ENCODE data around the gene CTU2. TPM values are rescaled to one million over a fixed set of nuclear protein-coding genes. Genes with fewer than 3 reads are reported as not detected.

CTU2 gene
- total and polyA plus RNA-seq, 2 donors (not counting 1 experiment from before 2014, with no cell fraction given) = 7.6 to 11.9 TPM

DNA sequence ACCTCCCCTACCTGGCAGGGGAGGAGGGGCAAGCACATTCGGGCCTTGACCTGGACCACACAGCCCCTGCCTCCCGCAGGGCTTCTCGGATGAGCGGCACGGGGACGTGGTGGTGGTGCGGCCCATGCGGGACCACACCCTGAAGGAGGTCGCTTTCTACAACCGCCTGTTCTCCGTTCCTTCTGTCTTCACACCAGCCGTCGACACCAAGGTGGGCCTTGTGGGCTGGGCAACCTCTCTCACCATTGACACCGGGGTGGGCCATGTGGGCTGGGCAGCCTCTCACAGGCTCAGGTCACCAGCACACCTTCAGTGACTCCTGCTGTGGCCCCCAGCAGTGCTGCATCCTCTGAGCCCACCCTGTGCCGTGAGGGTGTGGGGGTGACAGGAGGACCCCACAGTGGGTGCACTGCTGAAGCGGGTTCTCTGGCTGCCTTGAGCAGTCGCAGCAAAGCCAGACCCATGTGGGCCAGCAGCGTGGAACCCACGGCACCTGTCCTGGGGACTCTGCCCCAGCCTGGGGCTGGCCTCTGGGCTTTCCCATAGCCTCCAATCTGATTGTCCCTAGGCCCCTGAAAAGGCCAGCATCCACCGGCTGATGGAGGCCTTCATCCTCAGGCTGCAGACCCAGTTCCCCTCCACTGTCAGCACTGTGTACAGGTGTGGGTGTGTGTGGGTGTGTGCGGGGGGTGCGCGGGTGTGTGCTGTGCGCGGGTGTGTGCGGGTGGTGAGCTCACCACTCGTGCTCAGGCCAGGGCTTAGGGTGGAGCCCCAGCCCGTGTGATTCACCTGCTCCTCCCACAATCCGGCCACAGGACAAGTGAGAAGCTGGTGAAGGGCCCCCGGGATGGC lies 7.5 kb downstream of the CTU2 start:
- peak; percentile 28 to 33 for DNase-seq (ENCODE audit: low read depth in 2 of 2)
- no peaks in the 10 kb centered on the region for H3K27me3 ChIP-seq (ENCODE audit: control insufficient read depth, insufficient read depth, low read length)

DNA sequence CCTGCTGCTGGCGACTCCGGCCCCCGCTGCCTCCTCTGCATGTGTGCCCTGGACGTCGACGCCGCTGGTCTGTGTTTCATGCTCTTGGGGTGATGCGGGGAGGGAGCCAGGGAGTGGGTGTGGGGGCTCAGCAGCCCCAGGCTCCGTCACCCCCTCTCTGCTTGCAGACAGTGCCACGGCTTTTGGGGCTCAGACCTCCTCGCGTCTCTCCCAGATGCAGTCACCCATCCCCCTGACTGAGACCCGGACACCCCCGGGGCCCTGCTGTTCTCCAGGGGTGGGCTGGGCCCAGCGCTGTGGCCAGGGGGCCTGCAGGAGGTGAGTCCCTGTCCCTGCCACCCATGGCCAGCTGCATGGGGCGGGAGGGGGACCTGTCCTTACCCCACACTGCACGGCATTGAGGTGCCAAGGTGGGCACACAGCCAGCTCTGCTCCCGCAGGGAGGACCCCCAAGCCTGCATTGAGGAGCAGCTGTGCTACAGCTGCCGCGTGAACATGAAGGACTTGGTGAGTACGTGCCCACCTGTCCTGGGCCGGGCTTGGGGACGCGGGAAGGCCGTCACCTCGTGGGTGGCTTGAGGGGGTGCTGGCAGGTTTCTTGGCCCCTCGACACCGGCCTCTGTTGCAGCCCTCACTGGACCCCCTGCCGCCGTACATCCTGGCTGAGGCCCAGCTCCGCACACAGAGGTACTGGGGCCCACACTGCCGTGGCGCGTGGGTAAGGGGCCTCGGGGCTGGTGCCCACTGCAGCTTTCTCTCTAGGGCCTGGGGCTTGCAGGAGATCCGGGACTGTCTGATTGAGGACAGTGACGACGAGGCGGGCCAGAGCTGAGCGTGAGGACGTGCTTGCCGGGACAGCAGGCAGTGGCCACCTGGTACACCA lies 8.4 kb downstream of the CTU2 start:
- Histone ChIP-seq H3K79me2 (ENCODE audit: control insufficient read depth, insufficient read depth, low read length) (peaks cover 3% of the 10 kb centered on the region), H4K20me1 (ENCODE audit: control insufficient read depth, extremely low read depth, insufficient read depth, low read length) (no peaks in the 10 kb centered on the region)

More for the DNA sequence above, 7.5 kb downstream of the CTU2 start:
- H3K4me3 ChIP-seq (replicated peaks in 1 of 4; ENCODE audit: control extremely low read depth in 1 of 4, insufficient read depth in 1 of 4, low read depth in 3 of 4, low read length in 4 of 4) = no peak overlapping the region
- H3K27ac ChIP-seq (ENCODE audit: insufficient read depth, low read length) = no peak overlapping the region
- H3K4me1 ChIP-seq (ENCODE audit: control insufficient read depth, extremely low read depth, insufficient read depth, low read length) = no peaks in the 10 kb centered on the region
- H3K9me3 ChIP-seq (ENCODE audit: control insufficient read depth, insufficient read depth, low read depth, low read length) = no peaks in the 10 kb centered on the region
- H3K9ac ChIP-seq (ENCODE audit: insufficient read depth, low read length) = no peak overlapping the region
- no peak overlapping the region for H3K4me2 ChIP-seq (ENCODE audit: extremely low read depth, insufficient read depth, low read length)
- H3K79me2 ChIP-seq (ENCODE audit: control insufficient read depth, insufficient read depth, low read length) = peaks cover 7% of the 10 kb centered on the region
- peaks cover 37% of the 10 kb centered on the region for H3K36me3 ChIP-seq (ENCODE audit: control insufficient read depth, insufficient read depth, low read length)
- TF ChIP-seq, protein P1, sequence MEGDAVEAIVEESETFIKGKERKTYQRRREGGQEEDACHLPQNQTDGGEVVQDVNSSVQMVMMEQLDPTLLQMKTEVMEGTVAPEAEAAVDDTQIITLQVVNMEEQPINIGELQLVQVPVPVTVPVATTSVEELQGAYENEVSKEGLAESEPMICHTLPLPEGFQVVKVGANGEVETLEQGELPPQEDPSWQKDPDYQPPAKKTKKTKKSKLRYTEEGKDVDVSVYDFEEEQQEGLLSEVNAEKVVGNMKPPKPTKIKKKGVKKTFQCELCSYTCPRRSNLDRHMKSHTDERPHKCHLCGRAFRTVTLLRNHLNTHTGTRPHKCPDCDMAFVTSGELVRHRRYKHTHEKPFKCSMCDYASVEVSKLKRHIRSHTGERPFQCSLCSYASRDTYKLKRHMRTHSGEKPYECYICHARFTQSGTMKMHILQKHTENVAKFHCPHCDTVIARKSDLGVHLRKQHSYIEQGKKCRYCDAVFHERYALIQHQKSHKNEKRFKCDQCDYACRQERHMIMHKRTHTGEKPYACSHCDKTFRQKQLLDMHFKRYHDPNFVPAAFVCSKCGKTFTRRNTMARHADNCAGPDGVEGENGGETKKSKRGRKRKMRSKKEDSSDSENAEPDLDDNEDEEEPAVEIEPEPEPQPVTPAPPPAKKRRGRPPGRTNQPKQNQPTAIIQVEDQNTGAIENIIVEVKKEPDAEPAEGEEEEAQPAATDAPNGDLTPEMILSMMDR (conservative IDR thresholded peaks at IDR 0.05 in 1 of 2, IDR thresholded peaks at IDR 0.05 in 1 of 2; ENCODE audit: low read depth in 1 of 2, low read length in 2 of 2) = no peak
- TF ChIP-seq EZH2 (IDR thresholded peaks at IDR 0.05; ENCODE audit: low read length, missing control alignments) = no peak
- no peak overlapping the region for H2AFZ ChIP-seq (ENCODE audit: low read length)
- H4K20me1 ChIP-seq (ENCODE audit: control insufficient read depth, extremely low read depth, insufficient read depth, low read length) = no peaks in the 10 kb centered on the region

More for the DNA sequence above, 8.4 kb downstream of the CTU2 start:
- H3K4me2 ChIP-seq (ENCODE audit: extremely low read depth, insufficient read depth, low read length) = no peak overlapping the region
- H3K4me3 ChIP-seq (replicated peaks in 1 of 4; ENCODE audit: control extremely low read depth in 1 of 4, insufficient read depth in 1 of 4, low read depth in 3 of 4, low read length in 4 of 4) = no peak overlapping the region
- H3K9me3 ChIP-seq (ENCODE audit: control insufficient read depth, insufficient read depth, low read depth, low read length) = no peaks in the 10 kb centered on the region
- H3K27me3 ChIP-seq (ENCODE audit: control insufficient read depth, insufficient read depth, low read length) = no peaks in the 10 kb centered on the region
- H3K36me3 ChIP-seq (ENCODE audit: control insufficient read depth, insufficient read depth, low read length) = peaks cover 43% of the 10 kb centered on the region
- no peak for DNase-seq (ENCODE audit: low read depth in 2 of 2)
- H2AFZ ChIP-seq (ENCODE audit: low read length) = no peak overlapping the region
- H3K27ac ChIP-seq (ENCODE audit: insufficient read depth, low read length) = no peak overlapping the region
- no peak overlapping the region for H3K9ac ChIP-seq (ENCODE audit: insufficient read depth, low read length)
- H3K4me1 ChIP-seq (ENCODE audit: control insufficient read depth, extremely low read depth, insufficient read depth, low read length) = no peaks in the 10 kb centered on the region
- TF ChIP-seq EZH2 (IDR thresholded peaks at IDR 0.05; ENCODE audit: low read length, missing control alignments) = no peak
- TF ChIP-seq, protein P1 (conservative IDR thresholded peaks at IDR 0.05 in 1 of 2, IDR thresholded peaks at IDR 0.05 in 1 of 2; ENCODE audit: low read depth in 1 of 2, low read length in 2 of 2) = no peak

Measured in fibroblast of lung (primary cell).